ENCODE data around the gene MBNL2.

DNA sequence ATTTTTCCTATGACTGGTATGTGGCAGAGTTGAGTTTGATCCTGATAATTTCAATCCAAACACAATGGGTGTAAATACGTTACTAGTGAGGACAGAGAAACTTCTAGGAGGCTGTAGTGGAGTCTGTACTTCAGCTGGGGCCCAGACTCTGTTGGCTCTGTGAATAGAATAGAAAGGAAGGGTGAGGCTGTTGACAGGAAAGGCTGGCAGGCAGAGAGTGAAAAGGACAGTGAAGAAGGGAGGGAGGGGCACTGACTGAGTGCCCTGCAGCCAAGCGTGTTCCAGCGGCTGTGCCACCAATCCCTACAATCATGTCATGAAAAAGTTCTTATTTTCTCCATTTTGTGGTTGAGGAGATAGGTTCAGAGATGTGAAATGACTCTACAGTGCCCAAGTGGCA, 80.5 kb downstream of the MBNL2 start:
- TF ChIP-seq ZNF232 (CRISPR knock-in tag; IDR thresholded peaks at IDR 0.05) = no peak
- TF ChIP-seq ATF1 (CRISPR knock-in tag; IDR thresholded peaks at IDR 0.05) = no peak
